Hematopoietic multipotent progenitor cell treated with erythropoietin and hydrocortisone succinate and interleukin-3 and kit ligand, for 4 days (in vitro differentiated cells): Measurements from ENCODE around the gene MTARC1.

Experiments used
- DNase-seq: peaks from one replicate; pipeline ENCODE4 v3.0.0-alpha.2; 2015

MTARC1 gene

DNA sequence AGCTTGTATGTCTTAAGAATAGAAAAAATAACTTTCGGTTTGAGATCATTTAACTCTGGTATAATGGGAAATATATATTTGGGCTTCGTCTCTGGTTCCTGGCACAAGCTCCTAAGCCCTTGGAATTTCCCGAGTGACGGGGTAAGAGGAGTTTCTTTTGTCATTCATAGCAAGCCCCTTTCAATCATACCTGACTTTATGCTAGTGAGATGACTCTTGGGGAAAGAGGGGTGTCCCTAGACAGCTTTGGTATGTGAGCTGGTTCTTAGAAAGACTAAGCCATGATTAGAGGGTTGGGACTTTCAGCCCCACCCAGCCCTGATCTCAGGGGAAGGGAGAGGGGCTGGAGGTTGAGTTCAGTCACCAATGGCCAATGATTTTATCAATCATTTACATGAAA is 13.9 kb upstream of the MTARC1 start:
- DNase-seq = no peak

DNA sequence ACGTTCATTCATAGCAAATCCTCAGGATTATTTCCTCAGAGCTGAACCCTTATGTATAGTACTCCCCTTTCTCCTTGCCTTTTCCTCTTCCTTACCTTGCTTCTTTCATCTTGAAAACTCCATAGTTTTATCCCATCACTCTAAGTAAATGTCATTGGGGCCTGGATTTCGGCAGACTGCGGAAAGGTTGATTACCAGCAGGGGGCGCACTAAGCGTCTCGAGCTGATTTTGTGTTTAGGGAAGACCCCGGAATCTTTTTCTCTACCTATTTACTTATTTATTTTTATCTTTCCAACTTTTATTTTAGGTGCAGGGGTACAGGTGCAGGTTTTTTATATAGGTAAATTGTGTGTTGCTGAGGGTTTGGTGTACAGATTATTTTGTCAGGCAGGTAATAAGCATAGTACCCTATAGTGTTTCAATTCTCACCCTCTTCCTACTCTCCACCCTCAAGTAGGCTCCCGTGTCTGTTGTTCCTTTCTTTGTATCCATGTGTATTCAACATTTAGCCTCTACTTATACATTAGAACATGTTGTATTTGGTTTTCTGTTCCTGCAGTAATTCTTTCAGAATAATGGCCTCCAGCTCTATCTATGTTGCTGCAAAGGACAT is 11.4 kb upstream of the MTARC1 start:
- DNase-seq = peak; percentile 58

- DNase-seq = no peak
These were observed 10.5 kb upstream of the MTARC1 start for GRCh38 chr1:220776254-220776653.

DNA sequence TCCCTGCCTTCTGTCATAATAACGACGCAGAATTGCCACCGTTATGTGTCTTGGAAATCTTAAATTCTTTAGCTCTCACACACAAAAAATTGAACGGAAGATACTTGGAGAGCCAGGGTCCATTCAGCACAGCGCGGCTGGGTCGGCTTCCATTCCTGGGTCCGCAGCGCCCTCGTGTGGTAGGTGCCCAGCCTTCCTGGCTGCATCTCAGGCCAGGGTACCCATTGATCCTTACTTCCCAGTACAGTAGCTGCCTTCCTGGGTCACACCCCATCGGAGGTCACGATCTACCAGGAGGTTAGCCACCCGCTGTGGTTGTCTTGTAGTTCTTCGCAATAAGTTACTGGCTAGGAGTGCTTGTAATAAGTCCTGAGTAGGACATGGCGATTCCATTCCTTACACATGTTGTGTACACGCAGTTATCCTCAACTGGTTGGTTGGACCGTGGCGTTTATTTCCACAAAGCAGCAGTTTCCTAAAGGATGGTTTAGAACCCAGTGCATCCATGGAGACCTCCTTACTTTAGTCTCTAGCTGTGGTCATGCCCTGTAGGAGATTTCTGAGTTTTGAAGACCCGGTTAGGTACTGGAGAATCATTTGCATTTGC is 9.9 kb upstream of the MTARC1 start:
- DNase-seq = peak; percentile 84

- DNase-seq = peak; percentile 19
These were observed 3.3 kb upstream of the MTARC1 start for GRCh38 chr1:220783453-220783852.

GRCh38 chr1:220784751-220785150 is 2.0 kb upstream of the MTARC1 start:
- DNase-seq = no peak

DNA sequence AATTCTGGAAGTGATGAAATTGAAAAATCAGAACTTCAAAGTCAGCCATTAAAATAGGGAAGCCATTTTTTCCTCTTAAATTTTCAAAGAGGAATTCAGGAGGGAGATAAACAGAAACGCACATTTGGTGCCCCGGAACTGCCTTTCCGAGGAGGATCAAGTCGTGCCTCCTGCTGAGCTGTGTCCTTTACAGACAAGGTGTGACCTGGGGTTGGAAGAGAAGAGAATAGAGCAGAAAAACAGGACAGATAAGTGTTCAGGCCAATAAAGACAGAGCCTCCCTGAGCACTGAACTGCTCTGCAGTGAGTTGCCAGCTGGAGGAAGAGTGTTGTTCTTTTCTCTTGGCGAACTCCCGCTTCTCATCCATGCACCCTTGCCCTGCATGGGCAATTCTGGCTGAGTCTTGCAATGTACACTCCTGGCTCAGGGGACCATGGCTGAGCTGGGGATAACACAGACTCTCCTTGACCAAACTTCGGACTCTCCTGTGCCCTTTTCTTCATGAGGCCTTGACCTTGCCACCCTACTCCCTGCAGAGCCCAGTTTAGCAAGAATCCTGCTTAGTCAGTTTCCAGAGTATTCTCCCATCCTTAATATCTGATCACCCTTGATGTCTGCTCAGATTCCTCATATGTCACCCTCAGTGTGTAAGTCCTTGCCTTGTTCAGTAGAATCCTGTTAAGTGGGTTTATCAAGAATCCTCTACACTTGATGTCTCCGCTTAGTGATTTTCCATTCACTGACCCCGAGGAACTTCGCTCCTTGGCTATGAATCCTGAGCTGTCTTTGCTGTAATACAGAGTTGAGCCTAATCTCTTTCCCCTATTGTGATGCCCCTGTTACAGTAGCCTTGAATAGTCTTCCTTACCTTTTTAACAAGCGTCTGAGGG is 1.3 kb upstream of the MTARC1 start:
- DNase-seq = no peak

DNA sequence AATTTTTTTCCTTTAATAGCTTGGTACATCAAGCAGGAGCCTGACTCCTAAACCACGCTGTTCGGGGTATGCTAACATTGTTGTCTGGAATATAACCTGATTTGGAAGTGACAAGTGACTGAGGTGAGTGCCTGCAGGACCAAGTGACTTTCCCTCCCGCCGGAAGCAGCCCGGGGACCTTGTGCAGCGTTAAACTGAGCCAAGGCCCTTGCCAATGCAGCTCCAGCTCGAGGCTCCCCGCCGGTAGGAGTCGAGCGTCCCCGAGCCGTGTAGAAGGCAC is 716 bp upstream of the MTARC1 start:
- peak; percentile 49 for DNase-seq

GRCh38 chr1:220787069-220787619 is 431 bp downstream of the MTARC1 start:
- DNase-seq = peak; percentile 40

- no peak for DNase-seq
These were observed 2.2 kb downstream of the MTARC1 start for GRCh38 chr1:220788900-220789299.

DNA sequence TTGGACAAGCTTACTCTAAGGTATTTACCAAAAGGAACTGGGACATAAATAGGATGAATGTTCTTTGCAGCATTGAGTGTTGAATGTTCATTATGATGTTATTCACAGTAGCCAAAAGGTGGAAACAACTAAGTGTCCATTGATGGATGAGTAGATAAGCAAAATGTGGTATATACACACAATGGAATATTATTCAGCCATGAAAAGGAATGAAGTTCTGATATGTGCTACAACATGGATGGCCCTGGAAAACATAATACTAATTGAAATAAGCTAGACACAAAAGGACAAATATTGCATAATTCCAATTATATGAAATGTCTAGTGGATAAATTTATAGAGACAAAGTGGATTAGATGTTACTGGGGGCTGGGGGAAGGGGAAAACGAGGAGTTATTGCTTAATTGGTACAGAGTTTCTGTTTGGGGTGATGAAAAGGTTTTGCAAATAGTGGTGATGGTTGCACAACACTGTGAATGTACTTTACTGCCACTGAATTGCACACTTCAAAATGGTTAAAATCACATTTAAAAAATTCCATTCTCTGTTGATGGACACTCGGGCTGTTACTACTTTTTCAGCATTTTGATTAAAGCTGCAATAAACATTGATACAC is 2.9 kb downstream of the MTARC1 start:
- peak; percentile 63 for DNase-seq

GRCh38 chr1:220791285-220791684 is 4.6 kb downstream of the MTARC1 start:
- peak; percentile 42 for DNase-seq

DNA sequence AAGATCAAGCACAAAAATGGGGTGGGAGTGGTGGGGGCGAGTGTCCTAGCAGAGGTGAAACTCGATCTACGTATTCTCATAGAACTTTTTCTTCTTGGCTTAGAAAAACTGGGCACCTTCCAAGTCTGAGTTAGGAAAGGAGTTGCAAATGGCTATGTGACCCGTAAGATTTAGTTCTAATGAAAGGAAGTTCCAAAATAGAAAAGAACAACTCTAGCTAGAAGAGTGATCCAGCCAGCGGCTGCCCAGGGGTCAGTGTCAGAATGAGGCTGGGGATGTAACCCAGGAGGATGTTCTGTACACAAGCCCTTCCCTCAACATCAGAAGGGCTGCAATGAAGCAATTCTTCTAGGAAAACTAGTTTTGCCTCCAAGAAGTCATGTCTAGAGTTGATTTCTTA is 5.2 kb downstream of the MTARC1 start:
- no peak for DNase-seq

GRCh38 chr1:220796530-220796929 is 9.8 kb downstream of the MTARC1 start:
- no peak for DNase-seq

DNA sequence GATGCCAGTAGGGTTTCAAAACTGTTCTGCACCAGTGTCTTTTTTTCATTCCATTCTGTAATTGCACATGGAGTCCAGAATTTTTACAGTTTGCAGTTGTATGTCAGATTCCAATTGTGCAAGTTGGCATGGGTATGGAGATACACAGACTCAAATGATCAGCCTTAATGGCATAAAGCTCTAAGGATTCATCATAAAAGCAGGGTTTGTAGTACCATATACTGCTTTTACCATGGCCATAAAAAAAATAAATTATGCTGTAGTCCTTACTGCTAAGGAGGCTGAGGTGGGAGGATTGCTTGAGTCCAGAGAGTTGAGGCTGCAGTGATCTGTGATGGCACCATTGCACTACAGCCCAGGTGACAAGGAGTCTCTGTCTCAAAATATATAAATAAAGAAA is 10.3 kb downstream of the MTARC1 start:
- DNase-seq = no peak

- peak; percentile 48 for DNase-seq
These were observed 10.8 kb downstream of the MTARC1 start for GRCh38 chr1:220797553-220797952.

- DNase-seq = no peak
These were observed 11.6 kb downstream of the MTARC1 start for GRCh38 chr1:220798338-220798737.

DNA sequence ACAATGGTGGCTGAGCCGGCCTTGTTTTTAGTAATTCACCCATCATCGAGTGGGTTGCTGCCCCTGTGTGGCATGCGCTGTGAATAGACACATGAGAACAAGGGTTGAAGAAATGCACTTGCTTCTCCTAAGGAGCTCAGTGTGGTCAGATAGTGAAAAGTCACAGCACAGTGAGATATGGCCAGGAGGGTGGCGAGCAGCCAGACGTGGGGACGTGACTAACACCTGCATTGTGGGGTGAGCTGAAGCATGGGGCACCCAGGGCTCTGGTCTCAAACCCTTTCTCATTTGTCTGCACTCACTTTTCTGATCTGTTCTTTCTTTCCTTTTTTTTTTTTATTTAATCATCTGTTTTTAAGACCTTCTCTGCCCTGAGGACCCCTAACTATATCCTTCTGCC is 13.5 kb downstream of the MTARC1 start:
- DNase-seq = no peak

GRCh38 chr1:220803401-220804201 is 16.9 kb downstream of the MTARC1 start:
- peak; percentile 68 for DNase-seq

- no peak for DNase-seq
These were observed 17.5 kb downstream of the MTARC1 start for GRCh38 chr1:220804202-220804586.

- no peak for DNase-seq
These were observed 19.7 kb downstream of the MTARC1 start for GRCh38 chr1:220806408-220806807.

- DNase-seq = no peak
These were observed 21.0 kb downstream of the MTARC1 start for GRCh38 chr1:220807726-220808125.
